GM23338 (cell line): ENCODE results near the gene PHACTR1. TPM values are rescaled to one million over a fixed set of nuclear protein-coding genes. Genes with fewer than 3 reads are reported as not detected.

Experiments used
- ATAC-seq: fragments of 200-7000 bp; cut with Tn5 transposase; 3 replicates; pipeline ENCODE4 v1.9.1; 2020
- DNase-seq: peaks from one replicate; pipeline ENCODE4 v3.0.0-alpha.2; 2015; ENCODE audit warnings: low spot score
- H2AFZ ChIP-seq: fragments of 200-600 bp; sonication (generic); 2 replicates; pipeline ENCODE4 v1.8.0; 2016; ENCODE audit warnings: antibody characterized with exemption, mild to moderate bottlenecking, moderate library complexity
- H3F3A ChIP-seq: fragments of 200-600 bp; sonication (generic); replicated peaks from 2 replicates; pipeline ENCODE4 v1.8.0; 2017; ENCODE audit warnings: antibody characterized with exemption, mixed run types, low read depth
- H3K27ac ChIP-seq: fragments of 200-600 bp; sonication (generic); 2 replicates; pipeline ENCODE4 v1.6.1; 2016; ENCODE audit warnings: low read depth
- H3K27me3 ChIP-seq: fragments of 200-600 bp; sonication (generic); 2 replicates; pipeline ENCODE4 v1.8.0; 2016; ENCODE audit warnings: mild to moderate bottlenecking, mixed run types, moderate library complexity; ENCODE audit not compliant: insufficient read depth
- H3K36me3 ChIP-seq: fragments of 200-600 bp; sonication (generic); 2 replicates; pipeline ENCODE4 v1.8.0; 2016; ENCODE audit warnings: mild to moderate bottlenecking; ENCODE audit not compliant: insufficient read depth
- H3K4me1 ChIP-seq: fragments of 200-600 bp; sonication (generic); 2 replicates; pipeline ENCODE4 v1.8.0; 2016; ENCODE audit warnings: mild to moderate bottlenecking, moderate library complexity; ENCODE audit not compliant: insufficient read depth
- H3K4me2 ChIP-seq: fragments of 200-600 bp; sonication (generic); 2 replicates; pipeline ENCODE4 v1.7.1; 2017; ENCODE audit warnings: mixed run types
- H3K4me3 ChIP-seq: fragments of 200-600 bp; sonication (generic); 2 replicates; pipeline ENCODE4 v1.6.1; 2016; ENCODE audit warnings: mixed run types
- H3K79me2 ChIP-seq: fragments of 200-600 bp; sonication (generic); replicated peaks from 2 replicates; pipeline ENCODE4 v1.8.0; 2017; ENCODE audit warnings: mild to moderate bottlenecking; ENCODE audit not compliant: insufficient read depth
- H3K9me2 ChIP-seq: fragments of 200-600 bp; sonication (generic); 2 replicates; pipeline ENCODE4 v1.8.0; 2017; ENCODE audit not compliant: insufficient read depth
- H4K20me1 ChIP-seq: fragments of 200-600 bp; sonication (generic); replicated peaks from 2 replicates; pipeline ENCODE4 v1.8.0; 2017; ENCODE audit warnings: mild to moderate bottlenecking; ENCODE audit not compliant: insufficient read depth
- H3K27ac Mint-ChIP-seq: 2 replicates; pipeline ENCODE4 v1.8.0; 2020; ENCODE audit warnings: inconsistent platforms, mild to moderate bottlenecking, moderate library complexity, mixed read lengths
- H3K27me3 Mint-ChIP-seq: 3 replicates; pipeline ENCODE4 v1.8.0; 2022; ENCODE audit warnings: low read depth, mild to moderate bottlenecking, moderate library complexity, mixed read lengths, inconsistent platforms; ENCODE audit not compliant: insufficient read depth, poor library complexity
- H3K36me3 Mint-ChIP-seq: 3 replicates; pipeline ENCODE4 v1.8.0; 2021; ENCODE audit warnings: low read depth, mild to moderate bottlenecking, inconsistent platforms, moderate library complexity, mixed read lengths
- H3K4me1 Mint-ChIP-seq: 3 replicates; pipeline ENCODE4 v1.8.0; 2020; ENCODE audit warnings: mild to moderate bottlenecking, inconsistent platforms, mixed read lengths
- H3K4me3 Mint-ChIP-seq: 3 replicates; pipeline ENCODE4 v1.8.0; 2021; ENCODE audit warnings: moderate library complexity, mild to moderate bottlenecking, inconsistent platforms, mixed read lengths
- H3K9me3 Mint-ChIP-seq: 3 replicates; pipeline ENCODE4 v1.8.0; 2020; ENCODE audit warnings: moderate library complexity, mild to moderate bottlenecking, inconsistent platforms, mixed read lengths
- CREB1 ChIP-seq: fragments of 250-450 bp; sonication (Bioruptor Pico); IDR thresholded peaks from 2 replicates; pipeline ENCODE4 v1.5.0; 2020; ENCODE audit warnings: low read depth, mild to moderate bottlenecking, moderate library complexity
- EZH2 ChIP-seq: fragments of 200-600 bp; sonication (generic); IDR thresholded peaks from one replicate; pipeline ENCODE4 v1.8.0; 2017; ENCODE audit warnings: antibody characterized with exemption, mild to moderate bottlenecking, low read depth; ENCODE audit not compliant: unreplicated experiment
- EZH2phosphoT487 ChIP-seq: fragments of 200-600 bp; sonication (generic); IDR thresholded peaks from one replicate; pipeline ENCODE4 v1.8.1; 2018; ENCODE audit warnings: antibody characterized with exemption; ENCODE audit not compliant: unreplicated experiment
- POLR2AphosphoS5 ChIP-seq: IDR thresholded peaks from 2 replicates; pipeline ENCODE4 v1.6.1; 2016; ENCODE audit warnings: antibody characterized with exemption, low read depth
- ZNF114 ChIP-seq: fragments of 250-450 bp; sonication (Bioruptor Pico); IDR thresholded peaks from 2 replicates; pipeline ENCODE4 v1.5.0; 2020; ENCODE audit warnings: mild to moderate bottlenecking, moderate library complexity
- polyA plus RNA-seq: library from polyadenylated mRNA; unstranded; fragments of >200 nt; fragmentation: Nextera tagmentation; extraction: Ambion mirVana; gene quantifications from 2 replicates; pipeline ENCODE4 v1.2.1, GENCODE V29; 2016
- total RNA-seq: library from RNA; depleted of rRNA; stranded (reverse); fragments of >200 nt; shearing (Covaris generic); gene quantifications from 2 replicates; pipeline ENCODE4 v1.2.3, GENCODE V29; 2014
- TF ChIP-seq, protein P1 (sequence below): IDR thresholded peaks from one replicate; pipeline ENCODE4 v1.6.1; 2018; ENCODE audit warnings: antibody characterized with exemption; ENCODE audit not compliant: unreplicated experiment
- TF ChIP-seq, protein P2 (sequence below), 2 experiments: fragments of 200-600 bp in 1 of 2; sonication (generic) in 1 of 2; conservative IDR thresholded peaks; 2 replicates each; pipeline versions ENCODE4 v1.5.1 to v1.6.1; 2016 to 2017; ENCODE audit warnings: antibody characterized with exemption in 2 of 2, low read depth in 2 of 2, mild to moderate bottlenecking in 2 of 2, moderate library complexity in 1 of 2
- TF ChIP-seq, protein P3 (sequence below): fragments of 250-450 bp; sonication (Bioruptor Pico); IDR thresholded peaks from 2 replicates; pipeline ENCODE4 v1.5.0; 2020; ENCODE audit warnings: mild to moderate bottlenecking, moderate library complexity

Gene PHACTR1
- total and polyA plus RNA-seq, 2 experiments from 2014 or later = 5.9 to 19.3 TPM

DNA sequence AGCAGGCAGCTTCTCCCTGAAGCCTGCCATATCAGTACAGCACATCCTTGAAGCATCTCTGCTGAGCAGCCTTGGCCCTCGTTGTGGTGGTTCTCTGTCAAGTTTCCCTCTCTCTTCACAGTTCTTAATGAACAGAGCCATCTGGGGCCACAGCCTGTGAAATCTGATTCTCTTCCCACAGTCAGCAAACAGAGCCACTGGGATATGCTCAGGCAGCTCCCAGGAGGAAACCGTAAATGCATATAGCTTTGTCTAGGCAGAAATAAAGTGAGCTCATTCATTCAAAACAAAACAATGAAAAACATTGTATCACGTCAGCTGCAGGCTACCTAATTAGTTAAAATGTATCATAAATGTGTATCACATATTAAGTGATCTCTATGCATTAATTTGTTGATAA, 531.5 kb downstream of the PHACTR1 start:
- no peaks in the 10 kb centered on the region for H3K27me3 ChIP-seq
- no peak overlapping the region for H2AFZ ChIP-seq
- Mint-ChIP-seq H3K27ac (peak overlapping the region; percentile 33), H3K4me1 (peaks cover 22% of the 10 kb centered on the region), H3K36me3 (peaks cover 9% of the 10 kb centered on the region; the same call in 2 of the 3 replicates), H3K9me3 (peaks cover 8% of the 10 kb centered on the region; the same call in 2 of the 3 replicates), H3K27me3 (peaks cover 5% of the 10 kb centered on the region), H3K4me3 (no peak overlapping the region)
- H3K36me3 ChIP-seq = 0 out of 2 replicates have a peak, but pooled peaks cover 4% of the 10 kb centered on the region
- H3K4me2 ChIP-seq = 0 out of 2 replicates have a peak overlapping the region, but pooled peaks have one; percentile 44
- no peaks in the 10 kb centered on the region for H3K9me2 ChIP-seq
- H3K4me1 ChIP-seq = peaks cover 11% of the 10 kb centered on the region
- H3F3A ChIP-seq = no peaks in the 10 kb centered on the region
- H4K20me1 ChIP-seq = no peaks in the 10 kb centered on the region
- H3K4me3 ChIP-seq = no peak overlapping the region
- ATAC-seq (peak; percentile 91), DNase-seq (peak; percentile 47)
- no peaks in the 10 kb centered on the region for H3K79me2 ChIP-seq
- TF ChIP-seq, protein P1, sequence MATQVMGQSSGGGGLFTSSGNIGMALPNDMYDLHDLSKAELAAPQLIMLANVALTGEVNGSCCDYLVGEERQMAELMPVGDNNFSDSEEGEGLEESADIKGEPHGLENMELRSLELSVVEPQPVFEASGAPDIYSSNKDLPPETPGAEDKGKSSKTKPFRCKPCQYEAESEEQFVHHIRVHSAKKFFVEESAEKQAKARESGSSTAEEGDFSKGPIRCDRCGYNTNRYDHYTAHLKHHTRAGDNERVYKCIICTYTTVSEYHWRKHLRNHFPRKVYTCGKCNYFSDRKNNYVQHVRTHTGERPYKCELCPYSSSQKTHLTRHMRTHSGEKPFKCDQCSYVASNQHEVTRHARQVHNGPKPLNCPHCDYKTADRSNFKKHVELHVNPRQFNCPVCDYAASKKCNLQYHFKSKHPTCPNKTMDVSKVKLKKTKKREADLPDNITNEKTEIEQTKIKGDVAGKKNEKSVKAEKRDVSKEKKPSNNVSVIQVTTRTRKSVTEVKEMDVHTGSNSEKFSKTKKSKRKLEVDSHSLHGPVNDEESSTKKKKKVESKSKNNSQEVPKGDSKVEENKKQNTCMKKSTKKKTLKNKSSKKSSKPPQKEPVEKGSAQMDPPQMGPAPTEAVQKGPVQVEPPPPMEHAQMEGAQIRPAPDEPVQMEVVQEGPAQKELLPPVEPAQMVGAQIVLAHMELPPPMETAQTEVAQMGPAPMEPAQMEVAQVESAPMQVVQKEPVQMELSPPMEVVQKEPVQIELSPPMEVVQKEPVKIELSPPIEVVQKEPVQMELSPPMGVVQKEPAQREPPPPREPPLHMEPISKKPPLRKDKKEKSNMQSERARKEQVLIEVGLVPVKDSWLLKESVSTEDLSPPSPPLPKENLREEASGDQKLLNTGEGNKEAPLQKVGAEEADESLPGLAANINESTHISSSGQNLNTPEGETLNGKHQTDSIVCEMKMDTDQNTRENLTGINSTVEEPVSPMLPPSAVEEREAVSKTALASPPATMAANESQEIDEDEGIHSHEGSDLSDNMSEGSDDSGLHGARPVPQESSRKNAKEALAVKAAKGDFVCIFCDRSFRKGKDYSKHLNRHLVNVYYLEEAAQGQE = no peak
- TF ChIP-seq POLR2AphosphoS5 (no peak), EZH2 (no peak), CREB1 (CRISPR knock-in tag) (no peak), ZNF114 (no peak), EZH2phosphoT487 (no peak)
- TF ChIP-seq, protein P2, sequence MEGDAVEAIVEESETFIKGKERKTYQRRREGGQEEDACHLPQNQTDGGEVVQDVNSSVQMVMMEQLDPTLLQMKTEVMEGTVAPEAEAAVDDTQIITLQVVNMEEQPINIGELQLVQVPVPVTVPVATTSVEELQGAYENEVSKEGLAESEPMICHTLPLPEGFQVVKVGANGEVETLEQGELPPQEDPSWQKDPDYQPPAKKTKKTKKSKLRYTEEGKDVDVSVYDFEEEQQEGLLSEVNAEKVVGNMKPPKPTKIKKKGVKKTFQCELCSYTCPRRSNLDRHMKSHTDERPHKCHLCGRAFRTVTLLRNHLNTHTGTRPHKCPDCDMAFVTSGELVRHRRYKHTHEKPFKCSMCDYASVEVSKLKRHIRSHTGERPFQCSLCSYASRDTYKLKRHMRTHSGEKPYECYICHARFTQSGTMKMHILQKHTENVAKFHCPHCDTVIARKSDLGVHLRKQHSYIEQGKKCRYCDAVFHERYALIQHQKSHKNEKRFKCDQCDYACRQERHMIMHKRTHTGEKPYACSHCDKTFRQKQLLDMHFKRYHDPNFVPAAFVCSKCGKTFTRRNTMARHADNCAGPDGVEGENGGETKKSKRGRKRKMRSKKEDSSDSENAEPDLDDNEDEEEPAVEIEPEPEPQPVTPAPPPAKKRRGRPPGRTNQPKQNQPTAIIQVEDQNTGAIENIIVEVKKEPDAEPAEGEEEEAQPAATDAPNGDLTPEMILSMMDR (conservative IDR thresholded peaks at IDR 0.05; ENCODE audit: low read depth in 2 of 2) = no peak
- TF ChIP-seq, protein P3, sequence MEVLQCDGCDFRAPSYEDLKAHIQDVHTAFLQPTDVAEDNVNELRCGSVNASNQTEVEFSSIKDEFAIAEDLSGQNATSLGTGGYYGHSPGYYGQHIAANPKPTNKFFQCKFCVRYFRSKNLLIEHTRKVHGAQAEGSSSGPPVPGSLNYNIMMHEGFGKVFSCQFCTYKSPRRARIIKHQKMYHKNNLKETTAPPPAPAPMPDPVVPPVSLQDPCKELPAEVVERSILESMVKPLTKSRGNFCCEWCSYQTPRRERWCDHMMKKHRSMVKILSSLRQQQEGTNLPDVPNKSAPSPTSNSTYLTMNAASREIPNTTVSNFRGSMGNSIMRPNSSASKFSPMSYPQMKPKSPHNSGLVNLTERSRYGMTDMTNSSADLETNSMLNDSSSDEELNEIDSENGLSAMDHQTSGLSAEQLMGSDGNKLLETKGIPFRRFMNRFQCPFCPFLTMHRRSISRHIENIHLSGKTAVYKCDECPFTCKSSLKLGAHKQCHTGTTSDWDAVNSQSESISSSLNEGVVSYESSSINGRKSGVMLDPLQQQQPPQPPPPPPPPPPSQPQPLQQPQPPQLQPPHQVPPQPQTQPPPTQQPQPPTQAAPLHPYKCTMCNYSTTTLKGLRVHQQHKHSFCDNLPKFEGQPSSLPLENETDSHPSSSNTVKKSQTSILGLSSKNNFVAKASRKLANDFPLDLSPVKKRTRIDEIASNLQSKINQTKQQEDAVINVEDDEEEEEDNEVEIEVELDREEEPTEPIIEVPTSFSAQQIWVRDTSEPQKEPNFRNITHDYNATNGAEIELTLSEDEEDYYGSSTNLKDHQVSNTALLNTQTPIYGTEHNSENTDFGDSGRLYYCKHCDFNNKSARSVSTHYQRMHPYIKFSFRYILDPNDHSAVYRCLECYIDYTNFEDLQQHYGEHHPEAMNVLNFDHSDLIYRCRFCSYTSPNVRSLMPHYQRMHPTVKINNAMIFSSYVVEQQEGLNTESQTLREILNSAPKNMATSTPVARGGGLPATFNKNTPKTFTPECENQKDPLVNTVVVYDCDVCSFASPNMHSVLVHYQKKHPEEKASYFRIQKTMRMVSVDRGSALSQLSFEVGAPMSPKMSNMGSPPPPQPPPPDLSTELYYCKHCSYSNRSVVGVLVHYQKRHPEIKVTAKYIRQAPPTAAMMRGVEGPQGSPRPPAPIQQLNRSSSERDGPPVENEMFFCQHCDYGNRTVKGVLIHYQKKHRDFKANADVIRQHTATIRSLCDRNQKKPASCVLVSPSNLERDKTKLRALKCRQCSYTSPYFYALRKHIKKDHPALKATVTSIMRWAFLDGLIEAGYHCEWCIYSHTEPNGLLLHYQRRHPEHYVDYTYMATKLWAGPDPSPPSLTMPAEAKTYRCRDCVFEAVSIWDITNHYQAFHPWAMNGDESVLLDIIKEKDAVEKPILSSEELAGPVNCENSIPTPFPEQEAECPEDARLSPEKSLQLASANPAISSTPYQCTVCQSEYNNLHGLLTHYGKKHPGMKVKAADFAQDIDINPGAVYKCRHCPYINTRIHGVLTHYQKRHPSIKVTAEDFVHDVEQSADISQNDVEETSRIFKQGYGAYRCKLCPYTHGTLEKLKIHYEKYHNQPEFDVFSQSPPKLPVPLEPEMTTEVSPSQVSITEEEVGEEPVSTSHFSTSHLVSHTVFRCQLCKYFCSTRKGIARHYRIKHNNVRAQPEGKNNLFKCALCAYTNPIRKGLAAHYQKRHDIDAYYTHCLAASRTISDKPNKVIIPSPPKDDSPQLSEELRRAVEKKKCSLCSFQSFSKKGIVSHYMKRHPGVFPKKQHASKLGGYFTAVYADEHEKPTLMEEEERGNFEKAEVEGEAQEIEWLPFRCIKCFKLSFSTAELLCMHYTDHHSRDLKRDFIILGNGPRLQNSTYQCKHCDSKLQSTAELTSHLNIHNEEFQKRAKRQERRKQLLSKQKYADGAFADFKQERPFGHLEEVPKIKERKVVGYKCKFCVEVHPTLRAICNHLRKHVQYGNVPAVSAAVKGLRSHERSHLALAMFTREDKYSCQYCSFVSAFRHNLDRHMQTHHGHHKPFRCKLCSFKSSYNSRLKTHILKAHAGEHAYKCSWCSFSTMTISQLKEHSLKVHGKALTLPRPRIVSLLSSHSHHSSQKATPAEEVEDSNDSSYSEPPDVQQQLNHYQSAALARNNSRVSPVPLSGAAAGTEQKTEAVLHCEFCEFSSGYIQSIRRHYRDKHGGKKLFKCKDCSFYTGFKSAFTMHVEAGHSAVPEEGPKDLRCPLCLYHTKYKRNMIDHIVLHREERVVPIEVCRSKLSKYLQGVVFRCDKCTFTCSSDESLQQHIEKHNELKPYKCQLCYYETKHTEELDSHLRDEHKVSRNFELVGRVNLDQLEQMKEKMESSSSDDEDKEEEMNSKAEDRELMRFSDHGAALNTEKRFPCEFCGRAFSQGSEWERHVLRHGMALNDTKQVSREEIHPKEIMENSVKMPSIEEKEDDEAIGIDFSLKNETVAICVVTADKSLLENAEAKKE (CRISPR knock-in tag) = no peak
- peak overlapping the region; percentile 5; the same call in 1 of the 2 replicates for H3K27ac ChIP-seq
